GM23338 (cell line): ENCODE data around the gene FLRT2. TPM values are rescaled to one million over a fixed set of nuclear protein-coding genes. Genes with fewer than 3 reads are reported as not detected.

Source experiments
- ATAC-seq: fragments of 200-7000 bp; cut with Tn5 transposase; 3 replicates; pipeline ENCODE4 v1.9.1; 2020
- DNase-seq: peaks from one replicate; pipeline ENCODE4 v3.0.0-alpha.2; 2015; ENCODE audit warnings: low spot score
- H2AFZ ChIP-seq: fragments of 200-600 bp; sonication (generic); 2 replicates; pipeline ENCODE4 v1.8.0; 2016; ENCODE audit warnings: antibody characterized with exemption, mild to moderate bottlenecking, moderate library complexity
- H3F3A ChIP-seq: fragments of 200-600 bp; sonication (generic); replicated peaks from 2 replicates; pipeline ENCODE4 v1.8.0; 2017; ENCODE audit warnings: antibody characterized with exemption, mixed run types, low read depth
- H3K27ac ChIP-seq: fragments of 200-600 bp; sonication (generic); 2 replicates; pipeline ENCODE4 v1.6.1; 2016; ENCODE audit warnings: low read depth
- H3K27me3 ChIP-seq: fragments of 200-600 bp; sonication (generic); 2 replicates; pipeline ENCODE4 v1.8.0; 2016; ENCODE audit warnings: mild to moderate bottlenecking, mixed run types, moderate library complexity; ENCODE audit not compliant: insufficient read depth
- H3K36me3 ChIP-seq: fragments of 200-600 bp; sonication (generic); 2 replicates; pipeline ENCODE4 v1.8.0; 2016; ENCODE audit warnings: mild to moderate bottlenecking; ENCODE audit not compliant: insufficient read depth
- H3K4me1 ChIP-seq: fragments of 200-600 bp; sonication (generic); 2 replicates; pipeline ENCODE4 v1.8.0; 2016; ENCODE audit warnings: mild to moderate bottlenecking, moderate library complexity; ENCODE audit not compliant: insufficient read depth
- H3K4me2 ChIP-seq: fragments of 200-600 bp; sonication (generic); 2 replicates; pipeline ENCODE4 v1.7.1; 2017; ENCODE audit warnings: mixed run types
- H3K4me3 ChIP-seq: fragments of 200-600 bp; sonication (generic); 2 replicates; pipeline ENCODE4 v1.6.1; 2016; ENCODE audit warnings: mixed run types
- H3K79me2 ChIP-seq: fragments of 200-600 bp; sonication (generic); replicated peaks from 2 replicates; pipeline ENCODE4 v1.8.0; 2017; ENCODE audit warnings: mild to moderate bottlenecking; ENCODE audit not compliant: insufficient read depth
- H3K9me2 ChIP-seq: fragments of 200-600 bp; sonication (generic); 2 replicates; pipeline ENCODE4 v1.8.0; 2017; ENCODE audit not compliant: insufficient read depth
- H4K20me1 ChIP-seq: fragments of 200-600 bp; sonication (generic); replicated peaks from 2 replicates; pipeline ENCODE4 v1.8.0; 2017; ENCODE audit warnings: mild to moderate bottlenecking; ENCODE audit not compliant: insufficient read depth
- H3K27ac Mint-ChIP-seq: 2 replicates; pipeline ENCODE4 v1.8.0; 2020; ENCODE audit warnings: inconsistent platforms, mild to moderate bottlenecking, moderate library complexity, mixed read lengths
- H3K27me3 Mint-ChIP-seq: 3 replicates; pipeline ENCODE4 v1.8.0; 2022; ENCODE audit warnings: low read depth, mild to moderate bottlenecking, moderate library complexity, mixed read lengths, inconsistent platforms; ENCODE audit not compliant: insufficient read depth, poor library complexity
- H3K36me3 Mint-ChIP-seq: 3 replicates; pipeline ENCODE4 v1.8.0; 2021; ENCODE audit warnings: low read depth, mild to moderate bottlenecking, inconsistent platforms, moderate library complexity, mixed read lengths
- H3K4me1 Mint-ChIP-seq: 3 replicates; pipeline ENCODE4 v1.8.0; 2020; ENCODE audit warnings: mild to moderate bottlenecking, inconsistent platforms, mixed read lengths
- H3K4me3 Mint-ChIP-seq: 3 replicates; pipeline ENCODE4 v1.8.0; 2021; ENCODE audit warnings: moderate library complexity, mild to moderate bottlenecking, inconsistent platforms, mixed read lengths
- H3K9me3 Mint-ChIP-seq: 3 replicates; pipeline ENCODE4 v1.8.0; 2020; ENCODE audit warnings: moderate library complexity, mild to moderate bottlenecking, inconsistent platforms, mixed read lengths
- CREB1 ChIP-seq: fragments of 250-450 bp; sonication (Bioruptor Pico); IDR thresholded peaks from 2 replicates; pipeline ENCODE4 v1.5.0; 2020; ENCODE audit warnings: low read depth, mild to moderate bottlenecking, moderate library complexity
- EZH2 ChIP-seq: fragments of 200-600 bp; sonication (generic); IDR thresholded peaks from one replicate; pipeline ENCODE4 v1.8.0; 2017; ENCODE audit warnings: antibody characterized with exemption, mild to moderate bottlenecking, low read depth; ENCODE audit not compliant: unreplicated experiment
- EZH2phosphoT487 ChIP-seq: fragments of 200-600 bp; sonication (generic); IDR thresholded peaks from one replicate; pipeline ENCODE4 v1.8.1; 2018; ENCODE audit warnings: antibody characterized with exemption; ENCODE audit not compliant: unreplicated experiment
- JUNB ChIP-seq: IDR thresholded peaks from one replicate; pipeline ENCODE4 v1.6.1; 2016; ENCODE audit warnings: antibody characterized with exemption; ENCODE audit not compliant: unreplicated experiment
- POLR2AphosphoS5 ChIP-seq: IDR thresholded peaks from 2 replicates; pipeline ENCODE4 v1.6.1; 2016; ENCODE audit warnings: antibody characterized with exemption, low read depth
- ZNF114 ChIP-seq: fragments of 250-450 bp; sonication (Bioruptor Pico); IDR thresholded peaks from 2 replicates; pipeline ENCODE4 v1.5.0; 2020; ENCODE audit warnings: mild to moderate bottlenecking, moderate library complexity
- polyA plus RNA-seq: library from polyadenylated mRNA; unstranded; fragments of >200 nt; fragmentation: Nextera tagmentation; extraction: Ambion mirVana; gene quantifications from 2 replicates; pipeline ENCODE4 v1.2.1, GENCODE V29; 2016
- total RNA-seq: library from RNA; depleted of rRNA; stranded (reverse); fragments of >200 nt; shearing (Covaris generic); gene quantifications from 2 replicates; pipeline ENCODE4 v1.2.3, GENCODE V29; 2014
- TF ChIP-seq, protein P1 (sequence below): IDR thresholded peaks from 2 replicates; pipeline ENCODE4 v1.6.1; 2016; ENCODE audit warnings: antibody characterized with exemption
- TF ChIP-seq, protein P2 (sequence below): IDR thresholded peaks from one replicate; pipeline ENCODE4 v1.6.1; 2018; ENCODE audit warnings: antibody characterized with exemption; ENCODE audit not compliant: unreplicated experiment
- TF ChIP-seq, protein P3 (sequence below): fragments of 250-450 bp; sonication (Bioruptor Pico); IDR thresholded peaks from 2 replicates; pipeline ENCODE4 v1.5.0; 2020; ENCODE audit warnings: mild to moderate bottlenecking, moderate library complexity

The FLRT2 gene
- total and polyA plus RNA-seq, 2 experiments from 2014 or later = 4.3 to 7.4 TPM

DNA sequence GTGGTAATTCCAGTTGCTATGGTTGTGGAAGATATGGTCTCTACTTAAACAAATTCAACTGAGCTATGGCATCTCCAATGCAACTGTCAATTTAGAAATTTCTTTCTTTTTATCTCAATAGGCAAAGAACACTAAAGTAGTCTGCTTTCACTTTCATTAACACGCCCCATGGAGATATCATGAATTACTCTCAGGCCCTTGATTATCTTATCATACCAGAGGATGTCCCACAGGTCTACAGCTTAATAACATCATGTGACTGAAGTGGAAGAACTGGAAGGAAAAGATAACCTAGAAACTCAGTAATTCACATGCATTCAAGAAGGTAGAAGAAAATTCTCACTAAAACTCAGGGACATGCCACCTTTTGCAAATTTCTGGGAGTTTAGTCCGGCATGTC, 114.3 kb downstream of the FLRT2 start:
- Mint-ChIP-seq H3K9me3 (no peaks in the 10 kb centered on the region), H3K27me3 (peaks cover 2% of the 10 kb centered on the region), H3K4me1 (no peaks in the 10 kb centered on the region), H3K4me3 (no peak overlapping the region), H3K27ac (no peak overlapping the region), H3K36me3 (no peaks in the 10 kb centered on the region)
- no peaks in the 10 kb centered on the region for H3K36me3 ChIP-seq
- H3K79me2 ChIP-seq = no peaks in the 10 kb centered on the region
- H3K4me2 ChIP-seq = no peak overlapping the region
- no peak overlapping the region for H2AFZ ChIP-seq
- ATAC-seq (no peak), DNase-seq (no peak)
- H3F3A ChIP-seq = no peaks in the 10 kb centered on the region
- TF ChIP-seq EZH2 = no peak
- TF ChIP-seq EZH2phosphoT487 = no peak
- no peak for TF ChIP-seq ZNF114 (CRISPR knock-in tag)
- TF ChIP-seq, protein P1, sequence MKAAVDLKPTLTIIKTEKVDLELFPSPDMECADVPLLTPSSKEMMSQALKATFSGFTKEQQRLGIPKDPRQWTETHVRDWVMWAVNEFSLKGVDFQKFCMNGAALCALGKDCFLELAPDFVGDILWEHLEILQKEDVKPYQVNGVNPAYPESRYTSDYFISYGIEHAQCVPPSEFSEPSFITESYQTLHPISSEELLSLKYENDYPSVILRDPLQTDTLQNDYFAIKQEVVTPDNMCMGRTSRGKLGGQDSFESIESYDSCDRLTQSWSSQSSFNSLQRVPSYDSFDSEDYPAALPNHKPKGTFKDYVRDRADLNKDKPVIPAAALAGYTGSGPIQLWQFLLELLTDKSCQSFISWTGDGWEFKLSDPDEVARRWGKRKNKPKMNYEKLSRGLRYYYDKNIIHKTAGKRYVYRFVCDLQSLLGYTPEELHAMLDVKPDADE = no peak
- TF ChIP-seq CREB1 (CRISPR knock-in tag) = no peak
- TF ChIP-seq, protein P2, sequence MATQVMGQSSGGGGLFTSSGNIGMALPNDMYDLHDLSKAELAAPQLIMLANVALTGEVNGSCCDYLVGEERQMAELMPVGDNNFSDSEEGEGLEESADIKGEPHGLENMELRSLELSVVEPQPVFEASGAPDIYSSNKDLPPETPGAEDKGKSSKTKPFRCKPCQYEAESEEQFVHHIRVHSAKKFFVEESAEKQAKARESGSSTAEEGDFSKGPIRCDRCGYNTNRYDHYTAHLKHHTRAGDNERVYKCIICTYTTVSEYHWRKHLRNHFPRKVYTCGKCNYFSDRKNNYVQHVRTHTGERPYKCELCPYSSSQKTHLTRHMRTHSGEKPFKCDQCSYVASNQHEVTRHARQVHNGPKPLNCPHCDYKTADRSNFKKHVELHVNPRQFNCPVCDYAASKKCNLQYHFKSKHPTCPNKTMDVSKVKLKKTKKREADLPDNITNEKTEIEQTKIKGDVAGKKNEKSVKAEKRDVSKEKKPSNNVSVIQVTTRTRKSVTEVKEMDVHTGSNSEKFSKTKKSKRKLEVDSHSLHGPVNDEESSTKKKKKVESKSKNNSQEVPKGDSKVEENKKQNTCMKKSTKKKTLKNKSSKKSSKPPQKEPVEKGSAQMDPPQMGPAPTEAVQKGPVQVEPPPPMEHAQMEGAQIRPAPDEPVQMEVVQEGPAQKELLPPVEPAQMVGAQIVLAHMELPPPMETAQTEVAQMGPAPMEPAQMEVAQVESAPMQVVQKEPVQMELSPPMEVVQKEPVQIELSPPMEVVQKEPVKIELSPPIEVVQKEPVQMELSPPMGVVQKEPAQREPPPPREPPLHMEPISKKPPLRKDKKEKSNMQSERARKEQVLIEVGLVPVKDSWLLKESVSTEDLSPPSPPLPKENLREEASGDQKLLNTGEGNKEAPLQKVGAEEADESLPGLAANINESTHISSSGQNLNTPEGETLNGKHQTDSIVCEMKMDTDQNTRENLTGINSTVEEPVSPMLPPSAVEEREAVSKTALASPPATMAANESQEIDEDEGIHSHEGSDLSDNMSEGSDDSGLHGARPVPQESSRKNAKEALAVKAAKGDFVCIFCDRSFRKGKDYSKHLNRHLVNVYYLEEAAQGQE = no peak
- TF ChIP-seq, protein P3, sequence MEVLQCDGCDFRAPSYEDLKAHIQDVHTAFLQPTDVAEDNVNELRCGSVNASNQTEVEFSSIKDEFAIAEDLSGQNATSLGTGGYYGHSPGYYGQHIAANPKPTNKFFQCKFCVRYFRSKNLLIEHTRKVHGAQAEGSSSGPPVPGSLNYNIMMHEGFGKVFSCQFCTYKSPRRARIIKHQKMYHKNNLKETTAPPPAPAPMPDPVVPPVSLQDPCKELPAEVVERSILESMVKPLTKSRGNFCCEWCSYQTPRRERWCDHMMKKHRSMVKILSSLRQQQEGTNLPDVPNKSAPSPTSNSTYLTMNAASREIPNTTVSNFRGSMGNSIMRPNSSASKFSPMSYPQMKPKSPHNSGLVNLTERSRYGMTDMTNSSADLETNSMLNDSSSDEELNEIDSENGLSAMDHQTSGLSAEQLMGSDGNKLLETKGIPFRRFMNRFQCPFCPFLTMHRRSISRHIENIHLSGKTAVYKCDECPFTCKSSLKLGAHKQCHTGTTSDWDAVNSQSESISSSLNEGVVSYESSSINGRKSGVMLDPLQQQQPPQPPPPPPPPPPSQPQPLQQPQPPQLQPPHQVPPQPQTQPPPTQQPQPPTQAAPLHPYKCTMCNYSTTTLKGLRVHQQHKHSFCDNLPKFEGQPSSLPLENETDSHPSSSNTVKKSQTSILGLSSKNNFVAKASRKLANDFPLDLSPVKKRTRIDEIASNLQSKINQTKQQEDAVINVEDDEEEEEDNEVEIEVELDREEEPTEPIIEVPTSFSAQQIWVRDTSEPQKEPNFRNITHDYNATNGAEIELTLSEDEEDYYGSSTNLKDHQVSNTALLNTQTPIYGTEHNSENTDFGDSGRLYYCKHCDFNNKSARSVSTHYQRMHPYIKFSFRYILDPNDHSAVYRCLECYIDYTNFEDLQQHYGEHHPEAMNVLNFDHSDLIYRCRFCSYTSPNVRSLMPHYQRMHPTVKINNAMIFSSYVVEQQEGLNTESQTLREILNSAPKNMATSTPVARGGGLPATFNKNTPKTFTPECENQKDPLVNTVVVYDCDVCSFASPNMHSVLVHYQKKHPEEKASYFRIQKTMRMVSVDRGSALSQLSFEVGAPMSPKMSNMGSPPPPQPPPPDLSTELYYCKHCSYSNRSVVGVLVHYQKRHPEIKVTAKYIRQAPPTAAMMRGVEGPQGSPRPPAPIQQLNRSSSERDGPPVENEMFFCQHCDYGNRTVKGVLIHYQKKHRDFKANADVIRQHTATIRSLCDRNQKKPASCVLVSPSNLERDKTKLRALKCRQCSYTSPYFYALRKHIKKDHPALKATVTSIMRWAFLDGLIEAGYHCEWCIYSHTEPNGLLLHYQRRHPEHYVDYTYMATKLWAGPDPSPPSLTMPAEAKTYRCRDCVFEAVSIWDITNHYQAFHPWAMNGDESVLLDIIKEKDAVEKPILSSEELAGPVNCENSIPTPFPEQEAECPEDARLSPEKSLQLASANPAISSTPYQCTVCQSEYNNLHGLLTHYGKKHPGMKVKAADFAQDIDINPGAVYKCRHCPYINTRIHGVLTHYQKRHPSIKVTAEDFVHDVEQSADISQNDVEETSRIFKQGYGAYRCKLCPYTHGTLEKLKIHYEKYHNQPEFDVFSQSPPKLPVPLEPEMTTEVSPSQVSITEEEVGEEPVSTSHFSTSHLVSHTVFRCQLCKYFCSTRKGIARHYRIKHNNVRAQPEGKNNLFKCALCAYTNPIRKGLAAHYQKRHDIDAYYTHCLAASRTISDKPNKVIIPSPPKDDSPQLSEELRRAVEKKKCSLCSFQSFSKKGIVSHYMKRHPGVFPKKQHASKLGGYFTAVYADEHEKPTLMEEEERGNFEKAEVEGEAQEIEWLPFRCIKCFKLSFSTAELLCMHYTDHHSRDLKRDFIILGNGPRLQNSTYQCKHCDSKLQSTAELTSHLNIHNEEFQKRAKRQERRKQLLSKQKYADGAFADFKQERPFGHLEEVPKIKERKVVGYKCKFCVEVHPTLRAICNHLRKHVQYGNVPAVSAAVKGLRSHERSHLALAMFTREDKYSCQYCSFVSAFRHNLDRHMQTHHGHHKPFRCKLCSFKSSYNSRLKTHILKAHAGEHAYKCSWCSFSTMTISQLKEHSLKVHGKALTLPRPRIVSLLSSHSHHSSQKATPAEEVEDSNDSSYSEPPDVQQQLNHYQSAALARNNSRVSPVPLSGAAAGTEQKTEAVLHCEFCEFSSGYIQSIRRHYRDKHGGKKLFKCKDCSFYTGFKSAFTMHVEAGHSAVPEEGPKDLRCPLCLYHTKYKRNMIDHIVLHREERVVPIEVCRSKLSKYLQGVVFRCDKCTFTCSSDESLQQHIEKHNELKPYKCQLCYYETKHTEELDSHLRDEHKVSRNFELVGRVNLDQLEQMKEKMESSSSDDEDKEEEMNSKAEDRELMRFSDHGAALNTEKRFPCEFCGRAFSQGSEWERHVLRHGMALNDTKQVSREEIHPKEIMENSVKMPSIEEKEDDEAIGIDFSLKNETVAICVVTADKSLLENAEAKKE = no peak
- no peak for TF ChIP-seq POLR2AphosphoS5
- TF ChIP-seq JUNB = no peak
- no peaks in the 10 kb centered on the region for H4K20me1 ChIP-seq
- no peak overlapping the region for H3K4me3 ChIP-seq
- no peaks in the 10 kb centered on the region for H3K9me2 ChIP-seq
- H3K27ac ChIP-seq = no peak overlapping the region
- no peaks in the 10 kb centered on the region for H3K27me3 ChIP-seq
- no peaks in the 10 kb centered on the region for H3K4me1 ChIP-seq
